GM23338 (cell line): ENCODE data around the gene MUC12. TPM values are rescaled to one million over a fixed set of nuclear protein-coding genes. Genes with fewer than 3 reads are reported as not detected.

Experiments used
- ATAC-seq: fragments of 200-7000 bp; cut with Tn5 transposase; 3 replicates; pipeline ENCODE4 v1.9.1; 2020
- DNase-seq: peaks from one replicate; pipeline ENCODE4 v3.0.0-alpha.2; 2015; ENCODE audit warnings: low spot score
- H2AFZ ChIP-seq: fragments of 200-600 bp; sonication (generic); 2 replicates; pipeline ENCODE4 v1.8.0; 2016; ENCODE audit warnings: antibody characterized with exemption, mild to moderate bottlenecking, moderate library complexity
- H3F3A ChIP-seq: fragments of 200-600 bp; sonication (generic); replicated peaks from 2 replicates; pipeline ENCODE4 v1.8.0; 2017; ENCODE audit warnings: antibody characterized with exemption, mixed run types, low read depth
- H3K27ac ChIP-seq: fragments of 200-600 bp; sonication (generic); 2 replicates; pipeline ENCODE4 v1.6.1; 2016; ENCODE audit warnings: low read depth
- H3K27me3 ChIP-seq: fragments of 200-600 bp; sonication (generic); 2 replicates; pipeline ENCODE4 v1.8.0; 2016; ENCODE audit warnings: mild to moderate bottlenecking, mixed run types, moderate library complexity; ENCODE audit not compliant: insufficient read depth
- H3K36me3 ChIP-seq: fragments of 200-600 bp; sonication (generic); 2 replicates; pipeline ENCODE4 v1.8.0; 2016; ENCODE audit warnings: mild to moderate bottlenecking; ENCODE audit not compliant: insufficient read depth
- H3K4me1 ChIP-seq: fragments of 200-600 bp; sonication (generic); 2 replicates; pipeline ENCODE4 v1.8.0; 2016; ENCODE audit warnings: mild to moderate bottlenecking, moderate library complexity; ENCODE audit not compliant: insufficient read depth
- H3K4me2 ChIP-seq: fragments of 200-600 bp; sonication (generic); 2 replicates; pipeline ENCODE4 v1.7.1; 2017; ENCODE audit warnings: mixed run types
- H3K4me3 ChIP-seq: fragments of 200-600 bp; sonication (generic); 2 replicates; pipeline ENCODE4 v1.6.1; 2016; ENCODE audit warnings: mixed run types
- H3K79me2 ChIP-seq: fragments of 200-600 bp; sonication (generic); replicated peaks from 2 replicates; pipeline ENCODE4 v1.8.0; 2017; ENCODE audit warnings: mild to moderate bottlenecking; ENCODE audit not compliant: insufficient read depth
- H3K9me2 ChIP-seq: fragments of 200-600 bp; sonication (generic); 2 replicates; pipeline ENCODE4 v1.8.0; 2017; ENCODE audit not compliant: insufficient read depth
- H4K20me1 ChIP-seq: fragments of 200-600 bp; sonication (generic); replicated peaks from 2 replicates; pipeline ENCODE4 v1.8.0; 2017; ENCODE audit warnings: mild to moderate bottlenecking; ENCODE audit not compliant: insufficient read depth
- H3K27ac Mint-ChIP-seq: 2 replicates; pipeline ENCODE4 v1.8.0; 2020; ENCODE audit warnings: inconsistent platforms, mild to moderate bottlenecking, moderate library complexity, mixed read lengths
- H3K27me3 Mint-ChIP-seq: 3 replicates; pipeline ENCODE4 v1.8.0; 2022; ENCODE audit warnings: low read depth, mild to moderate bottlenecking, moderate library complexity, mixed read lengths, inconsistent platforms; ENCODE audit not compliant: insufficient read depth, poor library complexity
- H3K36me3 Mint-ChIP-seq: 3 replicates; pipeline ENCODE4 v1.8.0; 2021; ENCODE audit warnings: low read depth, mild to moderate bottlenecking, inconsistent platforms, moderate library complexity, mixed read lengths
- H3K4me1 Mint-ChIP-seq: 3 replicates; pipeline ENCODE4 v1.8.0; 2020; ENCODE audit warnings: mild to moderate bottlenecking, inconsistent platforms, mixed read lengths
- H3K4me3 Mint-ChIP-seq: 3 replicates; pipeline ENCODE4 v1.8.0; 2021; ENCODE audit warnings: moderate library complexity, mild to moderate bottlenecking, inconsistent platforms, mixed read lengths
- H3K9me3 Mint-ChIP-seq: 3 replicates; pipeline ENCODE4 v1.8.0; 2020; ENCODE audit warnings: moderate library complexity, mild to moderate bottlenecking, inconsistent platforms, mixed read lengths
- CREB1 ChIP-seq: fragments of 250-450 bp; sonication (Bioruptor Pico); IDR thresholded peaks from 2 replicates; pipeline ENCODE4 v1.5.0; 2020; ENCODE audit warnings: low read depth, mild to moderate bottlenecking, moderate library complexity
- EZH2 ChIP-seq: fragments of 200-600 bp; sonication (generic); IDR thresholded peaks from one replicate; pipeline ENCODE4 v1.8.0; 2017; ENCODE audit warnings: antibody characterized with exemption, mild to moderate bottlenecking, low read depth; ENCODE audit not compliant: unreplicated experiment
- EZH2phosphoT487 ChIP-seq: fragments of 200-600 bp; sonication (generic); IDR thresholded peaks from one replicate; pipeline ENCODE4 v1.8.1; 2018; ENCODE audit warnings: antibody characterized with exemption; ENCODE audit not compliant: unreplicated experiment
- JUNB ChIP-seq: IDR thresholded peaks from one replicate; pipeline ENCODE4 v1.6.1; 2016; ENCODE audit warnings: antibody characterized with exemption; ENCODE audit not compliant: unreplicated experiment
- NANOG ChIP-seq: IDR thresholded peaks from 2 replicates; pipeline ENCODE4 v1.6.1; 2016; ENCODE audit warnings: antibody characterized with exemption, borderline replicate concordance
- POLR2AphosphoS5 ChIP-seq: IDR thresholded peaks from 2 replicates; pipeline ENCODE4 v1.6.1; 2016; ENCODE audit warnings: antibody characterized with exemption, low read depth
- STAT1 ChIP-seq: IDR thresholded peaks from one replicate; pipeline ENCODE4 v1.6.1; 2016; ENCODE audit warnings: antibody characterized with exemption; ENCODE audit not compliant: unreplicated experiment
- ZNF114 ChIP-seq: fragments of 250-450 bp; sonication (Bioruptor Pico); IDR thresholded peaks from 2 replicates; pipeline ENCODE4 v1.5.0; 2020; ENCODE audit warnings: mild to moderate bottlenecking, moderate library complexity
- ZNF331 ChIP-seq: fragments of 250-450 bp; sonication (Bioruptor Pico); IDR thresholded peaks from 2 replicates; pipeline ENCODE4 v1.5.0; 2020; ENCODE audit warnings: low read depth, mild to moderate bottlenecking, moderate library complexity
- polyA plus RNA-seq: library from polyadenylated mRNA; unstranded; fragments of >200 nt; fragmentation: Nextera tagmentation; extraction: Ambion mirVana; gene quantifications from 2 replicates; pipeline ENCODE4 v1.2.1, GENCODE V29; 2016
- total RNA-seq: library from RNA; depleted of rRNA; stranded (reverse); fragments of >200 nt; shearing (Covaris generic); gene quantifications from 2 replicates; pipeline ENCODE4 v1.2.3, GENCODE V29; 2014
- TF ChIP-seq, protein P1 (sequence below): IDR thresholded peaks from one replicate; pipeline ENCODE4 v1.6.1; 2018; ENCODE audit warnings: antibody characterized with exemption; ENCODE audit not compliant: unreplicated experiment
- TF ChIP-seq, protein P2 (sequence below), 2 experiments: fragments of 200-600 bp in 1 of 2; sonication (generic) in 1 of 2; conservative IDR thresholded peaks; 2 replicates each; pipeline versions ENCODE4 v1.5.1 to v1.6.1; 2016 to 2017; ENCODE audit warnings: antibody characterized with exemption in 2 of 2, low read depth in 2 of 2, mild to moderate bottlenecking in 2 of 2, moderate library complexity in 1 of 2
- TF ChIP-seq, protein P3 (sequence below): IDR thresholded peaks from 2 replicates; pipeline ENCODE4 v1.6.1; 2016; ENCODE audit warnings: antibody characterized with exemption

MUC12 gene
- total and polyA plus RNA-seq, 2 experiments from 2014 or later, result 4.6 to 18.0 TPM

DNA sequence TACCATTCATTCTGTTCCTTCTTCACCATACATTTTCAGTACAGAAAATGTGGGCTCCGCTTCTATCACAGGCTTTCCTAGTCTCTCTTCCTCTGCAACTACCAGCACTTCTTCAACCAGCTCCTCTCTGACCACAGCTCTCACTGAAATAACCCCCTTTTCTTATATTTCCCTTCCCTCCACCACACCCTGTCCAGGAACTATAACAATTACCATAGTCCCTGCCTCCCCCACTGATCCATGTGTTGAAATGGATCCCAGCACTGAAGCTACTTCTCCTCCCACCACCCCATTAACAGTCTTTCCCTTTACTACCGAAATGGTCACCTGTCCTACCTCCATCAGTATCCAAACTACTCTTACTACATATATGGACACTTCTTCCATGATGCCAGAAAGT is 9.5 kb upstream of the MUC12 start (continued):
- TF ChIP-seq, protein P1, sequence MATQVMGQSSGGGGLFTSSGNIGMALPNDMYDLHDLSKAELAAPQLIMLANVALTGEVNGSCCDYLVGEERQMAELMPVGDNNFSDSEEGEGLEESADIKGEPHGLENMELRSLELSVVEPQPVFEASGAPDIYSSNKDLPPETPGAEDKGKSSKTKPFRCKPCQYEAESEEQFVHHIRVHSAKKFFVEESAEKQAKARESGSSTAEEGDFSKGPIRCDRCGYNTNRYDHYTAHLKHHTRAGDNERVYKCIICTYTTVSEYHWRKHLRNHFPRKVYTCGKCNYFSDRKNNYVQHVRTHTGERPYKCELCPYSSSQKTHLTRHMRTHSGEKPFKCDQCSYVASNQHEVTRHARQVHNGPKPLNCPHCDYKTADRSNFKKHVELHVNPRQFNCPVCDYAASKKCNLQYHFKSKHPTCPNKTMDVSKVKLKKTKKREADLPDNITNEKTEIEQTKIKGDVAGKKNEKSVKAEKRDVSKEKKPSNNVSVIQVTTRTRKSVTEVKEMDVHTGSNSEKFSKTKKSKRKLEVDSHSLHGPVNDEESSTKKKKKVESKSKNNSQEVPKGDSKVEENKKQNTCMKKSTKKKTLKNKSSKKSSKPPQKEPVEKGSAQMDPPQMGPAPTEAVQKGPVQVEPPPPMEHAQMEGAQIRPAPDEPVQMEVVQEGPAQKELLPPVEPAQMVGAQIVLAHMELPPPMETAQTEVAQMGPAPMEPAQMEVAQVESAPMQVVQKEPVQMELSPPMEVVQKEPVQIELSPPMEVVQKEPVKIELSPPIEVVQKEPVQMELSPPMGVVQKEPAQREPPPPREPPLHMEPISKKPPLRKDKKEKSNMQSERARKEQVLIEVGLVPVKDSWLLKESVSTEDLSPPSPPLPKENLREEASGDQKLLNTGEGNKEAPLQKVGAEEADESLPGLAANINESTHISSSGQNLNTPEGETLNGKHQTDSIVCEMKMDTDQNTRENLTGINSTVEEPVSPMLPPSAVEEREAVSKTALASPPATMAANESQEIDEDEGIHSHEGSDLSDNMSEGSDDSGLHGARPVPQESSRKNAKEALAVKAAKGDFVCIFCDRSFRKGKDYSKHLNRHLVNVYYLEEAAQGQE, result no peak
- TF ChIP-seq STAT1 (no peak), NANOG (no peak), CREB1 (CRISPR knock-in tag) (no peak), JUNB (no peak), EZH2 (no peak), POLR2AphosphoS5 (no peak)
- TF ChIP-seq, protein P2, sequence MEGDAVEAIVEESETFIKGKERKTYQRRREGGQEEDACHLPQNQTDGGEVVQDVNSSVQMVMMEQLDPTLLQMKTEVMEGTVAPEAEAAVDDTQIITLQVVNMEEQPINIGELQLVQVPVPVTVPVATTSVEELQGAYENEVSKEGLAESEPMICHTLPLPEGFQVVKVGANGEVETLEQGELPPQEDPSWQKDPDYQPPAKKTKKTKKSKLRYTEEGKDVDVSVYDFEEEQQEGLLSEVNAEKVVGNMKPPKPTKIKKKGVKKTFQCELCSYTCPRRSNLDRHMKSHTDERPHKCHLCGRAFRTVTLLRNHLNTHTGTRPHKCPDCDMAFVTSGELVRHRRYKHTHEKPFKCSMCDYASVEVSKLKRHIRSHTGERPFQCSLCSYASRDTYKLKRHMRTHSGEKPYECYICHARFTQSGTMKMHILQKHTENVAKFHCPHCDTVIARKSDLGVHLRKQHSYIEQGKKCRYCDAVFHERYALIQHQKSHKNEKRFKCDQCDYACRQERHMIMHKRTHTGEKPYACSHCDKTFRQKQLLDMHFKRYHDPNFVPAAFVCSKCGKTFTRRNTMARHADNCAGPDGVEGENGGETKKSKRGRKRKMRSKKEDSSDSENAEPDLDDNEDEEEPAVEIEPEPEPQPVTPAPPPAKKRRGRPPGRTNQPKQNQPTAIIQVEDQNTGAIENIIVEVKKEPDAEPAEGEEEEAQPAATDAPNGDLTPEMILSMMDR (conservative IDR thresholded peaks at IDR 0.05; ENCODE audit: low read depth in 2 of 2), result no peak
- TF ChIP-seq, protein P3, sequence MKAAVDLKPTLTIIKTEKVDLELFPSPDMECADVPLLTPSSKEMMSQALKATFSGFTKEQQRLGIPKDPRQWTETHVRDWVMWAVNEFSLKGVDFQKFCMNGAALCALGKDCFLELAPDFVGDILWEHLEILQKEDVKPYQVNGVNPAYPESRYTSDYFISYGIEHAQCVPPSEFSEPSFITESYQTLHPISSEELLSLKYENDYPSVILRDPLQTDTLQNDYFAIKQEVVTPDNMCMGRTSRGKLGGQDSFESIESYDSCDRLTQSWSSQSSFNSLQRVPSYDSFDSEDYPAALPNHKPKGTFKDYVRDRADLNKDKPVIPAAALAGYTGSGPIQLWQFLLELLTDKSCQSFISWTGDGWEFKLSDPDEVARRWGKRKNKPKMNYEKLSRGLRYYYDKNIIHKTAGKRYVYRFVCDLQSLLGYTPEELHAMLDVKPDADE, result no peak

DNA sequence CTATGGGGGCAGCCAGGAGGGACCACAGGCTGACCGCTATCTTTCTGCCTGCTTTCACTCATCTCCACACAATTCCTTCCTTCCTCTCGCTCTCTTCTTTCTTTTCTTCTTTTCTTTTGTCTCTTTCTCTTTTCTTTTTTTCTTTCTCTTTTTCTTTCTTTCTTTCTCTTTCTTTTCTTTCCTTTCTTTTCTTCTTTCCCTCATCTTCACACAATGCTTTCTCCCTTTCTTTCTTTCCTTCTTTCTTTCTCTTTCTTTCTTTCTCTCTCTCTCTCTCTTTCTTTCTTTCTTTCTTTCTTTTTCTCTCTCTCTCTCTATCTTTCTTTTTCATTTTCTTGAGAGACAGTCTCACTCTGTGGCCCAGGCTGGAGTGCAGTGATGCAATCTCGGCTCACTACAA is 6.8 kb upstream of the MUC12 start:
- Mint-ChIP-seq H3K4me3 (no peak overlapping the region), H3K27ac (no peak overlapping the region), H3K27me3 (peaks cover 15% of the 10 kb centered on the region), H3K4me1 (peaks cover 17% of the 10 kb centered on the region), H3K36me3 (no peaks in the 10 kb centered on the region; the same call in 2 of the 3 replicates), H3K9me3 (no peaks in the 10 kb centered on the region)
- H3K79me2 ChIP-seq, result no peaks in the 10 kb centered on the region
- no peaks in the 10 kb centered on the region for H3K9me2 ChIP-seq
- H4K20me1 ChIP-seq, result peaks cover 2% of the 10 kb centered on the region; the same call in 1 of the 2 replicates
- no peak overlapping the region for H3K4me3 ChIP-seq
- peaks cover 14% of the 10 kb centered on the region for H3F3A ChIP-seq
- H3K27ac ChIP-seq, result no peak overlapping the region
- peaks cover 25% of the 10 kb centered on the region for H3K4me1 ChIP-seq
- no peak overlapping the region for H3K4me2 ChIP-seq
- peaks cover 16% of the 10 kb centered on the region for H3K27me3 ChIP-seq
- DNase-seq (no peak), ATAC-seq (no peak)
- no peak overlapping the region for H2AFZ ChIP-seq
- no peaks in the 10 kb centered on the region for H3K36me3 ChIP-seq
- TF ChIP-seq EZH2phosphoT487 (no peak), POLR2AphosphoS5 (no peak), STAT1 (no peak), EZH2 (no peak), ZNF114 (no peak), ZNF331 (CRISPR knock-in tag) (no peak)
- TF ChIP-seq, protein P2 (conservative IDR thresholded peaks at IDR 0.05; ENCODE audit: low read depth in 2 of 2), result no peak
